GM19035 (cell line): Measurements from ENCODE around the gene COQ8A.
A peak's percentile ranks its signal among the peaks of the same experiment; 100 is the strongest.

Experiments
- ATAC-seq: cut with Tn5 transposase; IDR thresholded peaks from one replicate; pipeline ENCODE4 v1.9.1; 2021; ENCODE audit not compliant: unreplicated experiment

The COQ8A gene

GRCh38 chr1:226940029-226940805 lies at the start of gene COQ8A:
COQ8A (plus strand) TSS chr1:226940294; CDS start chr1:226961386, 21,092 bp downstream.
- ATAC-seq: peak; percentile 94

- no peak for ATAC-seq
Observed at GRCh38 chr1:226890331-226891108, 49.6 kb upstream of the COQ8A start.

GRCh38 chr1:226891346-226891745 lies 48.7 kb upstream of the COQ8A start:
- no peak for ATAC-seq

- no peak for ATAC-seq
Observed at GRCh38 chr1:226891846-226892523, 48.1 kb upstream of the COQ8A start.

- no peak for ATAC-seq
Observed at GRCh38 chr1:226892524-226892875, 47.6 kb upstream of the COQ8A start.

GRCh38 chr1:226893936-226894335 lies 46.2 kb upstream of the COQ8A start:
- ATAC-seq: no peak

- ATAC-seq: no peak
Observed at GRCh38 chr1:226894826-226895225, 45.3 kb upstream of the COQ8A start.

- no peak for ATAC-seq
Observed at GRCh38 chr1:226895644-226896043, 44.5 kb upstream of the COQ8A start.

- no peak for ATAC-seq
Observed at GRCh38 chr1:226898246-226898645, 41.8 kb upstream of the COQ8A start.

GRCh38 chr1:226901421-226901820 lies 38.7 kb upstream of the COQ8A start:
- no peak for ATAC-seq

- no peak for ATAC-seq
Observed at GRCh38 chr1:226902601-226903000, 37.5 kb upstream of the COQ8A start.

GRCh38 chr1:226903819-226904716 lies 36.0 kb upstream of the COQ8A start:
- no peak for ATAC-seq

GRCh38 chr1:226904772-226905171 lies 35.3 kb upstream of the COQ8A start:
- no peak for ATAC-seq

- no peak for ATAC-seq
Observed at GRCh38 chr1:226908419-226908818, 31.7 kb upstream of the COQ8A start.

GRCh38 chr1:226908913-226909312 lies 31.2 kb upstream of the COQ8A start:
- ATAC-seq: no peak

GRCh38 chr1:226912587-226913176 lies 27.4 kb upstream of the COQ8A start:
- no peak for ATAC-seq

GRCh38 chr1:226915672-226915995 lies 24.5 kb upstream of the COQ8A start:
- ATAC-seq: peak; percentile 30

- ATAC-seq: no peak
Observed at GRCh38 chr1:226916497-226916896, 23.6 kb upstream of the COQ8A start.

GRCh38 chr1:226919587-226919986 lies 20.5 kb upstream of the COQ8A start:
- no peak for ATAC-seq

- no peak for ATAC-seq
Observed at GRCh38 chr1:226919995-226920394, 20.1 kb upstream of the COQ8A start.
